Measurements from ENCODE around the gene PPARGC1A. TPM values are rescaled to one million over a fixed set of nuclear protein-coding genes. Genes with fewer than 3 reads are reported as not detected.

Gene PPARGC1A
- total and polyA plus RNA-seq, 7 experiments from 2014 or later, result not detected

- POLR2A ChIA-PET, result no interaction called here
- Mint-ChIP-seq H3K4me3 (no peak overlapping the region), H3K27ac (no peak overlapping the region), H3K4me1 (no peaks in the 10 kb centered on the region), H3K9me3 (peaks cover 0 to 4% (median 0%) of the 10 kb centered on the region in 11 donors), H3K36me3 (no peaks in the 10 kb centered on the region), H3K27me3 (no peaks in the 10 kb centered on the region)
- intact Hi-C loops (cut with micrococcal nuclease), result no loop called here
- no peaks in the 10 kb centered on the region for H3K4me1 ChIP-seq (ENCODE audit: control insufficient read depth in 2 of 2, insufficient read depth in 2 of 2, low read length in 2 of 2)
- CTCF ChIA-PET, result no interaction called here
- ATAC-seq (no peak), DNase-seq (no peak)
- no peaks in the 10 kb centered on the region for H3K27me3 ChIP-seq (ENCODE audit: control insufficient read depth in 2 of 2, insufficient read depth in 2 of 2, low read length in 2 of 2)
- H3K4me3 ChIP-seq (ENCODE audit: low read length), result no peak overlapping the region
- H3K36me3 ChIP-seq (ENCODE audit: control insufficient read depth in 2 of 3, insufficient read depth in 3 of 3, low read length in 3 of 3), result no peaks in the 10 kb centered on the region
- H3K9me3 ChIP-seq (ENCODE audit: control insufficient read depth in 2 of 3, low read length in 3 of 3), result no peaks in the 10 kb centered on the region
- no peak overlapping the region for H3K27ac ChIP-seq (ENCODE audit: low read depth, low read length)
Measured at GRCh38 chr4:23851464-23851863, 38.4 kb downstream of the PPARGC1A start.

GRCh38 chr4:23847158-23847557, 42.7 kb downstream of the PPARGC1A start:
- Mint-ChIP-seq H3K36me3 (no peaks in the 10 kb centered on the region), H3K4me3 (no peak overlapping the region), H3K27ac (no peak overlapping the region), H3K27me3 (peaks cover 0 to 2% (median 0%) of the 10 kb centered on the region in 5 donors), H3K4me1 (no peaks in the 10 kb centered on the region), H3K9me3 (peaks cover 0 to 1% (median 0%) of the 10 kb centered on the region in 11 donors)
- no peaks in the 10 kb centered on the region for H3K27me3 ChIP-seq (ENCODE audit: control insufficient read depth in 2 of 2, insufficient read depth in 2 of 2, low read length in 2 of 2)
- intact Hi-C loops (cut with micrococcal nuclease), result no loop called here
- CTCF ChIA-PET, result no interaction called here
- H3K4me3 ChIP-seq (ENCODE audit: low read length), result no peak overlapping the region
- H3K9me3 ChIP-seq (ENCODE audit: control insufficient read depth in 2 of 3, low read length in 3 of 3), result no peaks in the 10 kb centered on the region
- POLR2A ChIA-PET, result no interaction called here
- no peak for DNase-seq
- H3K4me1 ChIP-seq (ENCODE audit: control insufficient read depth in 2 of 2, insufficient read depth in 2 of 2, low read length in 2 of 2), result no peaks in the 10 kb centered on the region
- H3K27ac ChIP-seq (ENCODE audit: low read depth, low read length), result no peak overlapping the region
- no peaks in the 10 kb centered on the region for H3K36me3 ChIP-seq (ENCODE audit: control insufficient read depth in 2 of 3, insufficient read depth in 3 of 3, low read length in 3 of 3)
- ATAC-seq, result no peak

GRCh38 chr4:23844961-23845360, 44.9 kb downstream of the PPARGC1A start:
- Histone ChIP-seq H3K4me3 (ENCODE audit: low read length) (no peak overlapping the region), H3K36me3 (ENCODE audit: control insufficient read depth in 2 of 3, insufficient read depth in 3 of 3, low read length in 3 of 3) (no peaks in the 10 kb centered on the region), H3K27ac (ENCODE audit: low read depth, low read length) (no peak overlapping the region), H3K27me3 (ENCODE audit: control insufficient read depth in 2 of 2, insufficient read depth in 2 of 2, low read length in 2 of 2) (no peaks in the 10 kb centered on the region), H3K9me3 (ENCODE audit: control insufficient read depth in 2 of 3, low read length in 3 of 3) (no peaks in the 10 kb centered on the region), H3K4me1 (ENCODE audit: control insufficient read depth in 2 of 2, insufficient read depth in 2 of 2, low read length in 2 of 2) (no peaks in the 10 kb centered on the region)
- no peak overlapping the region for H3K4me3 Mint-ChIP-seq
- ATAC-seq, result no peak
- no peak overlapping the region for H3K27ac Mint-ChIP-seq
- intact Hi-C loops (cut with micrococcal nuclease), result no loop called here
- POLR2A ChIA-PET, result no interaction called here
- CTCF ChIA-PET, result no interaction called here
- H3K27me3 Mint-ChIP-seq, result peaks cover 0 to 5% (median 0%) of the 10 kb centered on the region in 5 donors
- no peak for DNase-seq
- no peaks in the 10 kb centered on the region for H3K4me1 Mint-ChIP-seq
- H3K36me3 Mint-ChIP-seq, result no peaks in the 10 kb centered on the region
- H3K9me3 Mint-ChIP-seq, result peaks cover 0 to 3% (median 0%) of the 10 kb centered on the region in 11 donors

GRCh38 chr4:23839279-23839678, 50.6 kb downstream of the PPARGC1A start:
- no peak for ATAC-seq
- no peaks in the 10 kb centered on the region for H3K36me3 ChIP-seq (ENCODE audit: control insufficient read depth in 2 of 3, insufficient read depth in 3 of 3, low read length in 3 of 3)
- intact Hi-C loops (cut with micrococcal nuclease), result no loop called here
- Mint-ChIP-seq H3K27ac (no peak overlapping the region), H3K4me1 (no peaks in the 10 kb centered on the region), H3K36me3 (no peaks in the 10 kb centered on the region), H3K4me3 (no peak overlapping the region), H3K27me3 (peaks cover 0 to 5% (median 0%) of the 10 kb centered on the region in 5 donors), H3K9me3 (peaks cover 0 to 3% (median 0%) of the 10 kb centered on the region in 11 donors)
- no peaks in the 10 kb centered on the region for H3K27me3 ChIP-seq (ENCODE audit: control insufficient read depth in 2 of 2, insufficient read depth in 2 of 2, low read length in 2 of 2)
- DNase-seq, result no peak
- ChIA-PET POLR2A (no interaction called here), CTCF (no interaction called here)
- H3K9me3 ChIP-seq (ENCODE audit: control insufficient read depth in 2 of 3, low read length in 3 of 3), result no peaks in the 10 kb centered on the region
- no peaks in the 10 kb centered on the region for H3K4me1 ChIP-seq (ENCODE audit: control insufficient read depth in 2 of 2, insufficient read depth in 2 of 2, low read length in 2 of 2)
- H3K4me3 ChIP-seq (ENCODE audit: low read length), result no peak overlapping the region
- no peak overlapping the region for H3K27ac ChIP-seq (ENCODE audit: low read depth, low read length)

GRCh38 chr4:23838607-23839006, 51.2 kb downstream of the PPARGC1A start:
- H3K27ac Mint-ChIP-seq, result no peak overlapping the region
- H3K4me1 Mint-ChIP-seq, result no peaks in the 10 kb centered on the region
- DNase-seq (no peak), ATAC-seq (no peak)
- ChIA-PET CTCF (no interaction called here), POLR2A (no interaction called here)
- H3K36me3 Mint-ChIP-seq, result no peaks in the 10 kb centered on the region
- peaks cover 0 to 5% (median 0%) of the 10 kb centered on the region in 5 donors for H3K27me3 Mint-ChIP-seq
- H3K4me1 ChIP-seq (ENCODE audit: control insufficient read depth in 2 of 2, insufficient read depth in 2 of 2, low read length in 2 of 2), result no peaks in the 10 kb centered on the region
- H3K9me3 Mint-ChIP-seq, result peaks cover 0 to 3% (median 0%) of the 10 kb centered on the region in 11 donors
- no peaks in the 10 kb centered on the region for H3K36me3 ChIP-seq (ENCODE audit: control insufficient read depth in 2 of 3, insufficient read depth in 3 of 3, low read length in 3 of 3)
- H3K27me3 ChIP-seq (ENCODE audit: control insufficient read depth in 2 of 2, insufficient read depth in 2 of 2, low read length in 2 of 2), result no peaks in the 10 kb centered on the region
- H3K9me3 ChIP-seq (ENCODE audit: control insufficient read depth in 2 of 3, low read length in 3 of 3), result no peaks in the 10 kb centered on the region
- no peak overlapping the region for H3K27ac ChIP-seq (ENCODE audit: low read depth, low read length)
- no peak overlapping the region for H3K4me3 Mint-ChIP-seq
- intact Hi-C loops (cut with micrococcal nuclease), result no loop called here
- H3K4me3 ChIP-seq (ENCODE audit: low read length), result no peak overlapping the region

GRCh38 chr4:23838131-23838530, 51.7 kb downstream of the PPARGC1A start:
- Histone ChIP-seq H3K4me1 (ENCODE audit: control insufficient read depth in 2 of 2, insufficient read depth in 2 of 2, low read length in 2 of 2) (no peaks in the 10 kb centered on the region), H3K27me3 (ENCODE audit: control insufficient read depth in 2 of 2, insufficient read depth in 2 of 2, low read length in 2 of 2) (no peaks in the 10 kb centered on the region), H3K27ac (ENCODE audit: low read depth, low read length) (no peak overlapping the region), H3K4me3 (ENCODE audit: low read length) (no peak overlapping the region), H3K9me3 (ENCODE audit: control insufficient read depth in 2 of 3, low read length in 3 of 3) (no peaks in the 10 kb centered on the region), H3K36me3 (ENCODE audit: control insufficient read depth in 2 of 3, insufficient read depth in 3 of 3, low read length in 3 of 3) (no peaks in the 10 kb centered on the region)
- intact Hi-C loops (cut with micrococcal nuclease), result no loop called here
- Mint-ChIP-seq H3K4me3 (no peak overlapping the region), H3K4me1 (no peaks in the 10 kb centered on the region), H3K36me3 (no peaks in the 10 kb centered on the region), H3K27me3 (peaks cover 0 to 5% (median 0%) of the 10 kb centered on the region in 5 donors), H3K27ac (no peak overlapping the region), H3K9me3 (peaks cover 0 to 3% (median 0%) of the 10 kb centered on the region in 11 donors)
- POLR2A ChIA-PET, result no interaction called here
- DNase-seq, result no peak
- no peak for ATAC-seq
- CTCF ChIA-PET, result no interaction called here

GRCh38 chr4:23837371-23837770, 52.5 kb downstream of the PPARGC1A start:
- Histone ChIP-seq H3K36me3 (ENCODE audit: control insufficient read depth in 2 of 3, insufficient read depth in 3 of 3, low read length in 3 of 3) (no peaks in the 10 kb centered on the region), H3K27me3 (ENCODE audit: control insufficient read depth in 2 of 2, insufficient read depth in 2 of 2, low read length in 2 of 2) (no peaks in the 10 kb centered on the region), H3K4me1 (ENCODE audit: control insufficient read depth in 2 of 2, insufficient read depth in 2 of 2, low read length in 2 of 2) (no peaks in the 10 kb centered on the region), H3K9me3 (ENCODE audit: control insufficient read depth in 2 of 3, low read length in 3 of 3) (no peaks in the 10 kb centered on the region), H3K4me3 (ENCODE audit: low read length) (no peak overlapping the region), H3K27ac (ENCODE audit: low read depth, low read length) (no peak overlapping the region)
- Mint-ChIP-seq H3K4me1 (no peaks in the 10 kb centered on the region), H3K36me3 (no peaks in the 10 kb centered on the region), H3K9me3 (peaks cover 0 to 3% (median 0%) of the 10 kb centered on the region in 11 donors), H3K27ac (no peak overlapping the region), H3K4me3 (no peak overlapping the region), H3K27me3 (peaks cover 0 to 5% (median 0%) of the 10 kb centered on the region in 5 donors)
- ATAC-seq (no peak), DNase-seq (no peak)
- intact Hi-C loops (cut with micrococcal nuclease), result no loop called here
- POLR2A ChIA-PET, result no interaction called here
- CTCF ChIA-PET, result no interaction called here
